SK-N-MC (cell line): ENCODE measurements around the gene PCDHA1.

ENCODE experiments used
- DNase-seq: peaks from one replicate; pipeline ENCODE4 v3.0.0-alpha.2; 2011; ENCODE audit warnings: low read depth, low spot score
- H3K27ac ChIP-seq: fragments of 200-600 bp; sonication (generic); 2 replicates; pipeline ENCODE4 v1.5.1; 2016; ENCODE audit warnings: mixed run types
- H3K36me3 ChIP-seq: fragments of 200-600 bp; sonication (generic); 2 replicates; pipeline ENCODE4 v1.6.1; 2017; ENCODE audit warnings: antibody characterized with exemption, low read length, mixed read lengths; ENCODE audit not compliant: insufficient read depth
- H3K4me3 ChIP-seq: fragments of 200-600 bp; sonication (generic); 2 replicates; pipeline ENCODE4 v1.5.1; 2016
- H3K9ac ChIP-seq: fragments of 200-600 bp; sonication (generic); 2 replicates; pipeline ENCODE4 v1.8.0; 2017; ENCODE audit warnings: mixed run types, mixed read lengths; ENCODE audit not compliant: insufficient read length
- H3K9me3 ChIP-seq: fragments of 200-600 bp; sonication (generic); 2 replicates; pipeline ENCODE4 v1.6.1; 2017; ENCODE audit warnings: low read depth, mild to moderate bottlenecking, antibody characterized with exemption, low read length, moderate library complexity, mixed read lengths
- EZH2 ChIP-seq: fragments of 200-600 bp; sonication (generic); IDR thresholded peaks from one replicate; pipeline ENCODE4 v1.6.1; 2017; ENCODE audit warnings: antibody characterized with exemption
- FOXP2 ChIP-seq: optimal IDR thresholded peaks from 2 replicates; pipeline ENCODE3; 2011; ENCODE audit warnings: mild to moderate bottlenecking, moderate library complexity; ENCODE audit not compliant: insufficient read depth; ENCODE audit errors: extremely low read length, control extremely low read depth
- POLR2AphosphoS5 ChIP-seq: IDR thresholded peaks from 2 replicates; pipeline ENCODE4 v1.6.1; 2012; ENCODE audit warnings: mild to moderate bottlenecking, low read depth, low read length, borderline replicate concordance

PCDHA1 gene

GRCh38 chr5:140966293-140967225, 180.6 kb downstream of the PCDHA1 start, which contains the start of gene PCDHAC2:
PCDHAC2 (plus strand) TSS chr5:140966476; CDS start chr5:140966767, 291 bp downstream.
- Histone ChIP-seq H3K9ac (peak within 1 kb of the TSS; percentile 72), H3K4me3 (peak within 1 kb of the TSS; percentile 79), H3K9me3 (no peaks in the 10 kb centered on the region), H3K36me3 (no peaks in the 10 kb centered on the region), H3K27ac (peak within 1 kb of the TSS; percentile 47)
- DNase-seq = no peak
- TF ChIP-seq FOXP2 (peak; percentile 63), POLR2AphosphoS5 (peak; percentile 52; the same call in 1 of the 2 replicates), EZH2 (no peak)

GRCh38 chr5:140967226-140967893, 181.4 kb downstream of the PCDHA1 start:
- DNase-seq = no peak

GRCh38 chr5:140969880-140970279, 183.9 kb downstream of the PCDHA1 start:
- Histone ChIP-seq H3K9ac (no peak overlapping the region), H3K27ac (no peak overlapping the region), H3K4me3 (peak overlapping the region; percentile 47), H3K9me3 (no peaks in the 10 kb centered on the region), H3K36me3 (no peaks in the 10 kb centered on the region)
- DNase-seq = no peak
- TF ChIP-seq EZH2 = no peak

More at GRCh38 chr5:140967226-140967893, 181.4 kb downstream of the PCDHA1 start:
- Histone ChIP-seq H3K36me3 (no peaks in the 10 kb centered on the region), H3K27ac (no peak overlapping the region), H3K9me3 (no peaks in the 10 kb centered on the region), H3K4me3 (peak overlapping the region; percentile 79; the same call in 1 of the 2 replicates), H3K9ac (no peak overlapping the region)
- TF ChIP-seq FOXP2 (no peak), POLR2AphosphoS5 (no peak), EZH2 (no peak)

- Histone ChIP-seq H3K36me3 (no peaks in the 10 kb centered on the region), H3K9ac (no peak overlapping the region), H3K27ac (no peak overlapping the region), H3K9me3 (no peaks in the 10 kb centered on the region), H3K4me3 (no peak overlapping the region)
- no peak for DNase-seq
- TF ChIP-seq FOXP2 (no peak), EZH2 (no peak), POLR2AphosphoS5 (no peak)
Observed at GRCh38 chr5:140973550-140973949, 187.6 kb downstream of the PCDHA1 start.

GRCh38 chr5:140977003-140977402, 191.1 kb downstream of the PCDHA1 start:
- H3K27ac ChIP-seq = peak overlapping the region; percentile 95
- H3K36me3 ChIP-seq = peaks cover 4% of the 10 kb centered on the region; the same call in 1 of the 2 replicates
- H3K9me3 ChIP-seq = no peaks in the 10 kb centered on the region
- DNase-seq = no peak
- TF ChIP-seq EZH2 (no peak), POLR2AphosphoS5 (no peak), FOXP2 (no peak)
- peak overlapping the region; percentile 23 for H3K4me3 ChIP-seq
- H3K9ac ChIP-seq = peak overlapping the region; percentile 52

GRCh38 chr5:140978260-140978659, 192.3 kb downstream of the PCDHA1 start:
- DNase-seq = no peak
- H3K9ac ChIP-seq = peak overlapping the region; percentile 42
- H3K36me3 ChIP-seq = peaks cover 4% of the 10 kb centered on the region; the same call in 1 of the 2 replicates
- TF ChIP-seq POLR2AphosphoS5 (no peak), FOXP2 (no peak), EZH2 (no peak)
- H3K4me3 ChIP-seq = no peak overlapping the region
- no peaks in the 10 kb centered on the region for H3K9me3 ChIP-seq
- H3K27ac ChIP-seq = peak overlapping the region; percentile 95

GRCh38 chr5:140978983-140979382, 193.0 kb downstream of the PCDHA1 start:
- no peak overlapping the region for H3K4me3 ChIP-seq
- peak overlapping the region; percentile 42 for H3K9ac ChIP-seq
- H3K9me3 ChIP-seq = no peaks in the 10 kb centered on the region
- TF ChIP-seq POLR2AphosphoS5 = no peak
- no peak for TF ChIP-seq EZH2
- TF ChIP-seq FOXP2 = no peak
- peak overlapping the region; percentile 95; the same call in 1 of the 2 replicates for H3K27ac ChIP-seq
- H3K36me3 ChIP-seq = peaks cover 4% of the 10 kb centered on the region
- DNase-seq = no peak

GRCh38 chr5:140982083-140982716, 196.3 kb downstream of the PCDHA1 start:
- Histone ChIP-seq H3K27ac (peak overlapping the region; percentile 99), H3K36me3 (peaks cover 4% of the 10 kb centered on the region), H3K4me3 (peak overlapping the region; percentile 73), H3K9ac (peak overlapping the region; percentile 70), H3K9me3 (no peaks in the 10 kb centered on the region)
- TF ChIP-seq EZH2 (no peak), POLR2AphosphoS5 (no peak), FOXP2 (no peak)
- no peak for DNase-seq
